ENCODE measurements around the gene CERCAM.
"Not testable (repeated sequence)": the region's sequence is repeated elsewhere in the genome, so short reads cannot be mapped to it uniquely, and the experiment has no call there.

CERCAM gene

GRCh38 chr9:128419061-128419925, 1.4 kb upstream of the CERCAM start:
- no peak for DNase-seq (ENCODE audit: low read depth in 2 of 2)

- DNase-seq (ENCODE audit: low read depth in 2 of 2), result peak; percentile 23 to 64
Measured at GRCh38 chr9:128420060-128420650, 502 bp upstream of the CERCAM start.

GRCh38 chr9:128421482-128421996, 882 bp downstream of the CERCAM start:
- DNase-seq (ENCODE audit: low read depth in 2 of 2), result no peak

GRCh38 chr9:128422022-128422782, 1.5 kb downstream of the CERCAM start:
- not testable (repeated sequence) for DNase-seq (ENCODE audit: low read depth in 2 of 2)

GRCh38 chr9:128422783-128423150, 2.1 kb downstream of the CERCAM start:
- no peak for DNase-seq (ENCODE audit: low read depth in 2 of 2)

GRCh38 chr9:128423356-128423755, 2.7 kb downstream of the CERCAM start:
- not testable (repeated sequence) for DNase-seq (ENCODE audit: low read depth in 2 of 2)

- DNase-seq (ENCODE audit: low read depth in 2 of 2), result no peak
Measured at GRCh38 chr9:128424268-128424780, 3.7 kb downstream of the CERCAM start.

GRCh38 chr9:128428644-128429512, 8.2 kb downstream of the CERCAM start:
- DNase-seq (ENCODE audit: low read depth in 2 of 2), result no peak

GRCh38 chr9:128429513-128430086, 8.9 kb downstream of the CERCAM start:
- no peak for DNase-seq (ENCODE audit: low read depth in 2 of 2)

- DNase-seq (ENCODE audit: low read depth in 2 of 2), result no peak
Measured at GRCh38 chr9:128431207-128431606, 10.6 kb downstream of the CERCAM start.

GRCh38 chr9:128434340-128434739, 13.7 kb downstream of the CERCAM start:
- no peak for DNase-seq (ENCODE audit: low read depth in 2 of 2)

GRCh38 chr9:128435611-128436010, 15.0 kb downstream of the CERCAM start:
- DNase-seq (ENCODE audit: low read depth in 2 of 2), result no peak

GRCh38 chr9:128438343-128439109, 17.9 kb downstream of the CERCAM start:
- peak; percentile 58 to 85 for DNase-seq (ENCODE audit: low read depth in 2 of 2)

- no peak for DNase-seq (ENCODE audit: low read depth in 2 of 2)
Measured at GRCh38 chr9:128439273-128439672, 18.6 kb downstream of the CERCAM start.

GRCh38 chr9:128442150-128442549, 21.5 kb downstream of the CERCAM start:
- DNase-seq (ENCODE audit: low read depth in 2 of 2), result no peak

- not testable (repeated sequence) for DNase-seq (ENCODE audit: low read depth in 2 of 2)
Measured at GRCh38 chr9:128446505-128446904, 25.8 kb downstream of the CERCAM start.

GRCh38 chr9:128448746-128449145, 28.1 kb downstream of the CERCAM start:
- DNase-seq (ENCODE audit: low read depth in 2 of 2), result no peak

GRCh38 chr9:128454991-128455390, 34.3 kb downstream of the CERCAM start:
- no peak for DNase-seq (ENCODE audit: low read depth in 2 of 2)

- DNase-seq (ENCODE audit: low read depth in 2 of 2), result peak; percentile 96 to 98
Measured at GRCh38 chr9:128455849-128456612, 35.4 kb downstream of the CERCAM start, which contains the start of gene ODF2. ODF2 (plus strand) TSS chr9:128456006; CDS start chr9:128456092, 86 bp downstream.
